H1 (cell line): Measurements from ENCODE around the gene CAP2. TPM values are rescaled to one million over a fixed set of nuclear protein-coding genes. Genes with fewer than 3 reads are reported as not detected.

Source experiments
- CTCF ChIA-PET: fragments of 300-600 bp; sonication (Branson Sonifier 250); formaldehyde crosslinking; loops from one replicate; lab custom pipeline; 2021; ENCODE audit not compliant: partially characterized antibody; lab: Charles Lee
- POLR2A ChIA-PET: fragments of 300-600 bp; sonication (Branson Sonifier 250); formaldehyde crosslinking; loops from one replicate; lab custom pipeline; 2021; ENCODE audit warnings: inconsistent platforms; ENCODE audit not compliant: partially characterized antibody; lab: Charles Lee
- DNase-seq, 2 experiments: peaks; one replicate each; pipeline versions ENCODE4 v3.0.0 to v3.0.0-alpha.2; 2010 to 2022; ENCODE audit warnings: low spot score in 2 of 2, low read depth in 1 of 2, mixed read lengths in 1 of 2
- FAIRE-seq: peaks from 2 replicates; lab custom pipeline; 2011; peaks lifted over from hg19 to GRCh38; lab: Jason Lieb, UNC
- H2AFZ ChIP-seq: 2 replicates; pipeline ENCODE4 v1.8.1; 2012; ENCODE audit warnings: low read length, inconsistent platforms
- H2AK5ac ChIP-seq: 2 replicates; pipeline ENCODE4 v1.6.1; 2013; ENCODE audit warnings: low read depth, low read length
- H2BK120ac ChIP-seq: replicated peaks from 2 replicates; pipeline ENCODE3; 2013; ENCODE audit warnings: low read depth, low read length, inconsistent platforms
- H2BK12ac ChIP-seq: 2 replicates; pipeline ENCODE4 v1.6.1; 2013; ENCODE audit warnings: low read depth, low read length
- H2BK15ac ChIP-seq: 2 replicates; pipeline ENCODE4 v1.6.1; 2013; ENCODE audit warnings: low read length
- H2BK20ac ChIP-seq: 2 replicates; pipeline ENCODE4 v1.6.1; 2013; ENCODE audit warnings: low read length
- H2BK5ac ChIP-seq: 2 replicates; pipeline ENCODE4 v1.6.1; 2013; ENCODE audit warnings: low read depth, low read length
- H3K14ac ChIP-seq: 2 replicates; pipeline ENCODE4 v1.6.1; 2013; ENCODE audit warnings: inconsistent platforms; ENCODE audit not compliant: insufficient read length
- H3K18ac ChIP-seq: 2 replicates; pipeline ENCODE4 v1.6.1; 2013; ENCODE audit warnings: low read length; ENCODE audit errors: extremely low read depth
- H3K23ac ChIP-seq: 2 replicates; pipeline ENCODE4 v1.6.1; 2013; ENCODE audit warnings: inconsistent platforms; ENCODE audit not compliant: insufficient read length
- H3K23me2 ChIP-seq: 2 replicates; pipeline ENCODE4 v1.6.1; 2013; ENCODE audit warnings: low read depth, low read length
- H3K27ac ChIP-seq: 2 replicates; pipeline ENCODE4 v1.6.1; 2011; ENCODE audit warnings: low read depth, low read length, inconsistent platforms
- H3K27me3 ChIP-seq, 4 experiments: replicated peaks in 1 of 4; 1 replicate in 1 of 4; 2 replicates in 3 of 4; pipeline versions ENCODE4 v1.6.1 to v1.8.1; 2011 to 2013; ENCODE audit warnings: low read length in 3 of 4, mild to moderate bottlenecking in 3 of 4, inconsistent platforms in 2 of 4, mixed read lengths in 2 of 4, moderate library complexity in 1 of 4; ENCODE audit not compliant: control insufficient read depth in 3 of 4, insufficient read depth in 3 of 4; ENCODE audit errors: extremely low read depth in 1 of 4
- H3K36me3 ChIP-seq, 4 experiments: 2 replicates each; pipeline versions ENCODE4 v1.6.1 to v1.8.1; 2011 to 2013; ENCODE audit warnings: mild to moderate bottlenecking in 4 of 4, low read length in 3 of 4, moderate library complexity in 2 of 4, control low read depth in 1 of 4, inconsistent platforms in 1 of 4; ENCODE audit not compliant: insufficient read depth in 4 of 4, control insufficient read depth in 2 of 4
- H3K4ac ChIP-seq: replicated peaks from 2 replicates; pipeline ENCODE3; 2013; ENCODE audit warnings: low read length, low read depth, mixed read lengths, inconsistent platforms; ENCODE audit not compliant: insufficient read length
- H3K4me1 ChIP-seq, 4 experiments: replicated peaks in 1 of 4; 1 replicate in 1 of 4; 2 replicates in 3 of 4; pipeline versions ENCODE4 v1.6.1 to v1.8.1; 2011 to 2013; ENCODE audit warnings: low read length in 3 of 4, inconsistent platforms in 2 of 4, mixed read lengths in 1 of 4; ENCODE audit not compliant: insufficient read depth in 4 of 4, control insufficient read depth in 3 of 4
- H3K4me2 ChIP-seq, 2 experiments: 2 replicates each; pipeline versions ENCODE4 v1.6.1 to v1.8.1; 2011 to 2013; ENCODE audit warnings: low read depth in 2 of 2, low read length in 2 of 2, control low read depth in 1 of 2, inconsistent platforms in 1 of 2, mild to moderate bottlenecking in 1 of 2; ENCODE audit not compliant: insufficient read depth in 1 of 2
- H3K4me3 ChIP-seq, 4 experiments: fragments of 200-600, 300-600 bp in 1 of 4; sonication (generic), shearing (Covaris generic), sonication (Bioruptor Twin) in 1 of 4; 2 replicates each; pipeline versions ENCODE4 v1.5.1 to v1.8.1; 2011 to 2016; ENCODE audit warnings: low read length in 4 of 4, low read depth in 3 of 4, control low read depth in 2 of 4, inconsistent platforms in 2 of 4, mild to moderate bottlenecking in 2 of 4, mixed read lengths in 1 of 4, moderate library complexity in 1 of 4; ENCODE audit not compliant: insufficient read depth in 2 of 4; ENCODE audit errors: extremely low read depth in 1 of 4
- H3K56ac ChIP-seq: replicated peaks from 2 replicates; pipeline ENCODE3; 2013; ENCODE audit warnings: low read depth, mild to moderate bottlenecking, mixed read lengths, low read length, inconsistent platforms; ENCODE audit not compliant: insufficient read length
- H3K79me1 ChIP-seq: 2 replicates; pipeline ENCODE4 v1.6.1; 2013; ENCODE audit warnings: low read depth, low read length, control low read depth
- H3K79me2 ChIP-seq, 2 experiments: 2 replicates each; pipeline versions ENCODE4 v1.6.1 to v1.8.1; 2012 to 2013; ENCODE audit warnings: low read length in 2 of 2, mild to moderate bottlenecking in 2 of 2, inconsistent platforms in 1 of 2; ENCODE audit not compliant: insufficient read depth in 2 of 2, control insufficient read depth in 1 of 2
- H3K9ac ChIP-seq, 4 experiments: replicated peaks in 1 of 4; 1 replicate in 1 of 4; 2 replicates in 3 of 4; pipeline versions ENCODE4 v1.6.1 to v1.8.1; 2011 to 2013; ENCODE audit warnings: low read depth in 3 of 4, low read length in 3 of 4, control low read depth in 2 of 4, mild to moderate bottlenecking in 2 of 4, moderate library complexity in 2 of 4, inconsistent platforms in 1 of 4; ENCODE audit errors: extremely low read depth in 1 of 4
- H3K9me3 ChIP-seq, 2 experiments: 2 replicates each; pipeline versions ENCODE4 v1.6.1 to v1.8.1; 2012 to 2013; ENCODE audit warnings: mild to moderate bottlenecking in 2 of 2, moderate library complexity in 2 of 2, control low read depth in 1 of 2, inconsistent platforms in 1 of 2, low read depth in 1 of 2, low read length in 1 of 2, mixed read lengths in 1 of 2; ENCODE audit not compliant: insufficient read depth in 2 of 2
- H4K20me1 ChIP-seq, 2 experiments: replicated peaks in 1 of 2; 2 replicates each; pipeline versions ENCODE3 to v1.8.1; 2011 to 2013; ENCODE audit warnings: inconsistent platforms in 2 of 2, low read length in 2 of 2, mild to moderate bottlenecking in 1 of 2; ENCODE audit not compliant: insufficient read depth in 2 of 2, control insufficient read depth in 1 of 2
- H4K5ac ChIP-seq: 2 replicates; pipeline ENCODE4 v1.6.1; 2013; ENCODE audit warnings: low read length, low read depth, mixed read lengths, inconsistent platforms; ENCODE audit not compliant: insufficient read length
- H4K8ac ChIP-seq: 2 replicates; pipeline ENCODE4 v1.8.0; 2013; ENCODE audit warnings: mild to moderate bottlenecking, moderate library complexity, low read length, inconsistent platforms; ENCODE audit not compliant: insufficient read depth; ENCODE audit errors: extremely low read depth
- H4K91ac ChIP-seq: replicated peaks from 2 replicates; pipeline ENCODE3; 2013; ENCODE audit warnings: low read length, mixed read lengths, inconsistent platforms; ENCODE audit not compliant: insufficient read length
- BRCA1 ChIP-seq: IDR thresholded peaks from 2 replicates; pipeline ENCODE4 v1.6.1; 2012; ENCODE audit warnings: low read depth, low read length, improper control_type of control experiment
- CTBP2 ChIP-seq: IDR thresholded peaks from 2 replicates; pipeline ENCODE4 v1.7.0; 2011; ENCODE audit warnings: borderline replicate concordance, mild to moderate bottlenecking, moderate library complexity, mixed read lengths, low read length; ENCODE audit not compliant: insufficient read depth, insufficient read length
- EGR1 ChIP-seq: IDR thresholded peaks from 2 replicates; pipeline ENCODE4 v1.6.1; 2011; ENCODE audit warnings: low read depth, low read length, borderline replicate concordance
- GTF2F1 ChIP-seq: IDR thresholded peaks from 2 replicates; pipeline ENCODE4 v1.6.1; 2012; ENCODE audit warnings: low read depth, low read length, improper control_type of control experiment, borderline replicate concordance
- HDAC2 ChIP-seq, 2 experiments: fragments of 300-600 bp in 1 of 2; sonication (generic) in 1 of 2; IDR thresholded peaks; 2 replicates each; pipeline ENCODE4 v1.6.1; 2011 to 2012; ENCODE audit warnings: low read depth in 2 of 2, low read length in 2 of 2, mild to moderate bottlenecking in 2 of 2, moderate library complexity in 2 of 2, borderline replicate concordance in 1 of 2, inconsistent platforms in 1 of 2
- HDAC6 ChIP-seq: IDR thresholded peaks from one replicate; pipeline ENCODE4 v1.7.1; 2012; ENCODE audit warnings: low read depth, mild to moderate bottlenecking, inconsistent platforms, low read length, moderate library complexity
- JUND ChIP-seq: IDR thresholded peaks from 2 replicates; pipeline ENCODE4 v1.6.1; 2011; ENCODE audit warnings: mild to moderate bottlenecking, improper control_type of control experiment, low read length
- KDM1A ChIP-seq: fragments of 200-600, 300-600 bp; sonication (generic); IDR thresholded peaks from 2 replicates; pipeline ENCODE4 v1.7.1; 2016; ENCODE audit warnings: mild to moderate bottlenecking, low read length, borderline replicate concordance
- RAD21 ChIP-seq, 2 experiments: IDR thresholded peaks in 1 of 2; conservative IDR thresholded peaks in 1 of 2; 2 replicates each; pipeline ENCODE4 v1.6.1; 2011; ENCODE audit warnings: low read depth in 2 of 2, low read length in 2 of 2, improper control_type of control experiment in 1 of 2, inconsistent platforms in 1 of 2, mild to moderate bottlenecking in 1 of 2, moderate library complexity in 1 of 2
- RXRA ChIP-seq: IDR thresholded peaks from 2 replicates; pipeline ENCODE4 v1.6.1; 2011; ENCODE audit warnings: low read depth, mild to moderate bottlenecking, low read length, moderate library complexity; ENCODE audit not compliant: insufficient read depth
- SP4 ChIP-seq: IDR thresholded peaks from 2 replicates; pipeline ENCODE4 v1.6.1; 2012; ENCODE audit warnings: low read length, inconsistent platforms
- TCF12 ChIP-seq: IDR thresholded peaks from 2 replicates; pipeline ENCODE4 v1.6.1; 2011; ENCODE audit warnings: low read depth, mild to moderate bottlenecking, low read length
- WGBS, 2 experiments: shearing (Covaris generic) in 1 of 2; methylation state at CpG; one replicate each; pipeline versions ENCODE4 v1.1.6 to v1.1.7; 2013 to 2015; ENCODE audit warnings: low lambda C conversion rate in 2 of 2, mixed read lengths in 2 of 2, inconsistent platforms in 1 of 2, low coverage in 1 of 2, missing lambda C conversion rate in 1 of 2; ENCODE audit not compliant: insufficient replicate concordance in 2 of 2, insufficient coverage in 1 of 2, insufficient read length in 1 of 2; ENCODE audit errors: extremely low coverage in 1 of 2, missing lambda C conversion rate in 1 of 2; 5-methylcytosine and 5-hydroxymethylcytosine counted together
- polyA plus RNA-seq, 7 experiments: library from polyadenylated mRNA; depleted of rRNA in 3 of 7; stranded (reverse) in 5 of 7; unstranded in 2 of 7; fragments of >200 nt in 5 of 7; fragments of 200-250 nt in 2 of 7; gene quantifications; 1 replicate in 5 of 7; 2 replicates in 1 of 7; 4 replicates in 1 of 7; pipeline versions ENCODE4 v1.2.1 to v1.2.3, GENCODE V29; 2011 to 2013; ENCODE audit warnings: missing spikeins in 2 of 7, mixed read lengths in 2 of 7
- total RNA-seq: library from RNA; stranded (reverse); fragmentation: NEBNext Ultra II Directional; extraction: Animal tissue kit (Norgen Biotek cat#: 25700); gene quantifications from 2 replicates; pipeline ENCODE4 v1.2.1, GENCODE V29; 2021

Gene CAP2
- total and polyA plus RNA-seq, 2 of the 8 experiments (the other 6 are each of a cell fraction or from before 2014, with no cell fraction given): 7.2 to 10.0 TPM

- Histone ChIP-seq H4K8ac (no peak overlapping the region), H4K91ac (no peak overlapping the region), H3K4me3 (no peak overlapping the region), H2BK12ac (no peak overlapping the region), H2BK20ac (no peak overlapping the region), H3K27ac (no peak overlapping the region), H3K27me3 (no peaks in the 10 kb centered on the region), H4K5ac (no peak overlapping the region), H3K4me1 (0 out of 7 replicates have a peak, but pooled peaks cover 0 to 3% (median 0%) of the 10 kb centered on the region in 4 experiments), H3K36me3 (no peaks in the 10 kb centered on the region), H2BK15ac (no peak overlapping the region), H2BK5ac (no peak overlapping the region), H3K23me2 (no peaks in the 10 kb centered on the region), H3K14ac (no peak overlapping the region), H4K20me1 (no peaks in the 10 kb centered on the region), H3K4ac (no peak overlapping the region), H3K18ac (no peak overlapping the region), H2BK120ac (no peak overlapping the region), H2AK5ac (no peak overlapping the region), H2AFZ (no peak overlapping the region), H3K79me1 (no peaks in the 10 kb centered on the region), H3K56ac (no peak overlapping the region), H3K9me3 (no peaks in the 10 kb centered on the region), H3K79me2 (no peaks in the 10 kb centered on the region), H3K9ac (no peak overlapping the region), H3K23ac (no peak overlapping the region), H3K4me2 (no peak overlapping the region)
- POLR2A ChIA-PET: no interaction called here
- CTCF ChIA-PET: interaction anchor here (0.8 to 3.8 kb wide), 6 partner anchors 9 to 82 kb away, joined by 3 to 33 read pairs (median 4); no protein-coding TSS in a partner anchor
- DNase-seq: no peak
- 82% methylated on average over 3 of the region's 3 CpGs; no CpG with 5 or more reads in 1 of the 2 experiments for WGBS, 2 experiments
- no peak for FAIRE-seq
- TF ChIP-seq JUND (no peak), SP4 (no peak), CTBP2 (no peak), RAD21 (IDR thresholded peaks at IDR 0.05 in 1 of 2, conservative IDR thresholded peaks at IDR 0.05 in 1 of 2; ENCODE audit: low read depth in 2 of 2, low read length in 2 of 2) (no peak), GTF2F1 (no peak), HDAC6 (no peak), KDM1A (no peak), TCF12 (no peak), RXRA (no peak), EGR1 (no peak), BRCA1 (no peak), HDAC2 (IDR thresholded peaks at IDR 0.05; ENCODE audit: borderline replicate concordance in 1 of 2, low read depth in 2 of 2, low read length in 2 of 2) (no peak)
Observed at GRCh38 chr6:17501982-17502704, 108.7 kb downstream of the CAP2 start.
